K562 (cell line): ENCODE data around the gene ZFP62. TPM values are rescaled to one million over a fixed set of nuclear protein-coding genes. Genes with fewer than 3 reads are reported as not detected.

Experiments used
- CEBPB ChIP-seq: fragments of 450-650 bp; IDR thresholded peaks from 2 replicates; pipeline ENCODE4 v1.6.1; 2016; ENCODE audit warnings: missing genetic modification characterization, missing compliant biosample characterization
- ETS2 ChIP-seq: IDR thresholded peaks from 2 replicates; pipeline ENCODE4 v1.6.1; 2016; ENCODE audit warnings: borderline replicate concordance, missing genetic modification characterization, mild to moderate bottlenecking, moderate library complexity, missing compliant biosample characterization; ENCODE audit not compliant: poor library complexity, severe bottlenecking
- L3MBTL2 ChIP-seq: fragments of 450-650 bp; IDR thresholded peaks from 2 replicates; pipeline ENCODE4 v1.6.1; 2016; ENCODE audit warnings: mild to moderate bottlenecking, moderate library complexity
- LCOR ChIP-seq: sonication (generic); formaldehyde crosslinking; IDR thresholded peaks from 2 replicates; pipeline ENCODE4 v1.8.0; 2022; ENCODE audit warnings: mild to moderate bottlenecking, missing genetic modification reagents
- MAZ ChIP-seq, 2 experiments: fragments of 450-650 bp in 1 of 2; sonication (generic) in 1 of 2; formaldehyde crosslinking; IDR thresholded peaks in 1 of 2; conservative IDR thresholded peaks in 1 of 2; 2 replicates each; pipeline versions ENCODE4 v1.4.0 to v1.5.0; 2020; ENCODE audit warnings: mild to moderate bottlenecking in 1 of 2, missing genetic modification reagents in 1 of 2
- OTX1 ChIP-seq: fragments of 450-650 bp; formaldehyde crosslinking; IDR thresholded peaks from 2 replicates; pipeline ENCODE4 v1.4.0; 2022; ENCODE audit warnings: mild to moderate bottlenecking
- STAT5B ChIP-seq: fragments of 250-450 bp; sonication (Bioruptor Pico); IDR thresholded peaks from 2 replicates; pipeline ENCODE4 v1.8.0; 2021; ENCODE audit warnings: mild to moderate bottlenecking, inconsistent platforms
- ZNF12 ChIP-seq: sonication (generic); formaldehyde crosslinking; IDR thresholded peaks from 2 replicates; pipeline ENCODE4 v1.4.0; 2020; ENCODE audit warnings: mild to moderate bottlenecking, missing genetic modification reagents
- ZNF212 ChIP-seq: fragments of 450-650 bp; formaldehyde crosslinking; IDR thresholded peaks from 2 replicates; pipeline ENCODE4 v1.4.0; 2020; ENCODE audit warnings: mild to moderate bottlenecking
- polyA plus RNA-seq, 8 experiments: library from polyadenylated mRNA; depleted of rRNA in 4 of 8; stranded (reverse) in 5 of 8; unstranded in 3 of 8; fragments of >200 nt; fragmentation: Nextera tagmentation in 2 of 8; fragmentation: Illumina TruSeq in 1 of 8; extraction: Ambion mirVana in 2 of 8; extraction: Trizol in 1 of 8; gene quantifications; 2 replicates each; pipeline versions ENCODE4 v1.2.1 to v1.2.3, GENCODE V29; 2011 to 2014; ENCODE audit warnings: inconsistent platforms in 1 of 8, missing spikeins in 1 of 8
- total RNA-seq, 7 experiments: library from RNA; depleted of rRNA in 6 of 7; stranded (reverse); fragments of >200 nt in 6 of 7; fragmentation: Illumina TruSeq in 2 of 7; extraction: Trizol in 2 of 7; gene quantifications; 2 replicates each; pipeline versions ENCODE4 v1.2.1 to v1.2.3, GENCODE V29; 2011 to 2021; ENCODE audit warnings: low replicate concordance in 1 of 7
- TF ChIP-seq, protein P1 (sequence below): fragments of 450-650 bp; formaldehyde crosslinking; IDR thresholded peaks from 2 replicates; pipeline ENCODE4 v1.4.0; 2020; ENCODE audit warnings: mild to moderate bottlenecking
- TF ChIP-seq, protein P2 (sequence below), 2 experiments: IDR thresholded peaks in 1 of 2; conservative IDR thresholded peaks in 1 of 2; 2 replicates each; pipeline ENCODE4 v1.6.1; 2016; ENCODE audit warnings: low read depth in 2 of 2, mild to moderate bottlenecking in 1 of 2, missing compliant biosample characterization in 1 of 2, missing genetic modification characterization in 1 of 2, moderate library complexity in 1 of 2
- TF ChIP-seq, protein P3 (sequence below): fragments of 450-650 bp; IDR thresholded peaks from 2 replicates; pipeline ENCODE4 v1.6.1; 2017; ENCODE audit warnings: antibody characterized with exemption
- TF ChIP-seq, protein P4 (sequence below): fragments of 250-450 bp; sonication (Bioruptor Pico); IDR thresholded peaks from 2 replicates; pipeline ENCODE4 v1.4.0; 2020; ENCODE audit warnings: mild to moderate bottlenecking, moderate library complexity
- TF ChIP-seq, protein P5 (sequence below): fragments of 200-800 bp; sonication (Bioruptor generic); IDR thresholded peaks from 2 replicates; pipeline ENCODE4 v1.6.1; 2017; ENCODE audit warnings: missing genetic modification characterization, missing compliant biosample characterization

ZFP62 gene
- total and polyA plus RNA-seq, 9 of the 15 experiments (the other 6 are each of a cell fraction or from before 2014, with no cell fraction given): 12.2 to 37.5 (median 25.0) TPM

DNA sequence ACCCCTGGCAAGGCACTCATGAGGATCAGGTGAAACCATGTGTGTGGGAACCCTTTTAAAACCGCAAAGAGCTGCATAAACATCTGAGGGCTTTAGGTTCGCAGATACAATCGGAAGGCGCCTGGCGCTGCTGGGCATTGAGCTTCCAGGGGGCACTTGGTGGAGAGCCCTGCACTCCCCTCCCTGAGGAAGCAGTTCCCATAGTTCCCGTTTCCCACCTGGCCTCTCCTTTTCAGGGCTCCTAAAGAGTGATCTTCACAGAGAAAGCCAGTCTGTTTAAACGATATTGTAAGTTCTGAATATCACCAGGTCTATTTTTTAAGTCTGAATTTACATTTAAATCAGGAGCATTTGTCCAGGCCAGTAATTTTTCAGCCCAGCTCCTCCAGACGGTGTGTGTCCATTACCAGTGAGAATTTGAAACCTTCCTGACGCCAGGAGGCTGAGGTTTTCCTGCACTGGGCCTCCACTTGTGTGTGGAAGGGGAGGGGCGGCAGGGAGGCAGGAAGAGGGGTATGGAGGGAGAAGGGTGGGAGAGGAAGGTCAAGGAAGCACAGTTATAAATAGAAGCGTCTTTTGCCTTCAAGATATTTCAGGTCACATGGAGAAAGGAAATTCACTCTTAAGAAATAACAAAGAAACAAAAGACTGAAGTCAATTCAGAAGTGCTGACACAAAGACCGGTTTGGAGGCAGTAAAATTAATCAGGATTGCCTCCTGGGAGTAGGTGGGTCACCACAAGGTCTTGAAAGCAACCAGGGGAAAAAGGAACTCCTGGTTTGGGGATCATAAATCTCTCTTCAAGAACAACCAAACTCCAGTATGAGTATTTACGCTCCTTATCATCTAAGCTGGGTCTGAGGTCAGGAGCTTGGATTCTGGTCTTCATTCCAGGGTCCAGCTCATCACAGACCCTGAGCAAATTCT, 44.2 kb downstream of the ZFP62 start (continued):
- TF ChIP-seq, protein P1, sequence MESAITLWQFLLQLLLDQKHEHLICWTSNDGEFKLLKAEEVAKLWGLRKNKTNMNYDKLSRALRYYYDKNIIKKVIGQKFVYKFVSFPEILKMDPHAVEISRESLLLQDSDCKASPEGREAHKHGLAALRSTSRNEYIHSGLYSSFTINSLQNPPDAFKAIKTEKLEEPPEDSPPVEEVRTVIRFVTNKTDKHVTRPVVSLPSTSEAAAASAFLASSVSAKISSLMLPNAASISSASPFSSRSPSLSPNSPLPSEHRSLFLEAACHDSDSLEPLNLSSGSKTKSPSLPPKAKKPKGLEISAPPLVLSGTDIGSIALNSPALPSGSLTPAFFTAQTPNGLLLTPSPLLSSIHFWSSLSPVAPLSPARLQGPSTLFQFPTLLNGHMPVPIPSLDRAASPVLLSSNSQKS (CRISPR knock-in tag): no peak
- TF ChIP-seq MAZ (CRISPR knock-in tag; conservative IDR thresholded peaks at IDR 0.05 in 1 of 2, IDR thresholded peaks at IDR 0.05 in 1 of 2): 0 out of 4 replicates have a peak, but pooled peaks of 1 of the 2 experiments have one; percentile 10
- TF ChIP-seq STAT5B (CRISPR knock-in tag): no peak
- no peak for TF ChIP-seq ETS2 (tag)
- TF ChIP-seq, protein P2, sequence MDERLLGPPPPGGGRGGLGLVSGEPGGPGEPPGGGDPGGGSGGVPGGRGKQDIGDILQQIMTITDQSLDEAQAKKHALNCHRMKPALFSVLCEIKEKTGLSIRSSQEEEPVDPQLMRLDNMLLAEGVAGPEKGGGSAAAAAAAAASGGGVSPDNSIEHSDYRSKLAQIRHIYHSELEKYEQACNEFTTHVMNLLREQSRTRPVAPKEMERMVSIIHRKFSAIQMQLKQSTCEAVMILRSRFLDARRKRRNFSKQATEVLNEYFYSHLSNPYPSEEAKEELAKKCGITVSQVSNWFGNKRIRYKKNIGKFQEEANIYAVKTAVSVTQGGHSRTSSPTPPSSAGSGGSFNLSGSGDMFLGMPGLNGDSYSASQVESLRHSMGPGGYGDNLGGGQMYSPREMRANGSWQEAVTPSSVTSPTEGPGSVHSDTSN (CRISPR knock-in tag; IDR thresholded peaks at IDR 0.05; ENCODE audit: low read depth): no peak
- TF ChIP-seq, protein P2 (tag; conservative IDR thresholded peaks at IDR 0.05; ENCODE audit: low read depth): peak; percentile 78
- TF ChIP-seq, protein P3, sequence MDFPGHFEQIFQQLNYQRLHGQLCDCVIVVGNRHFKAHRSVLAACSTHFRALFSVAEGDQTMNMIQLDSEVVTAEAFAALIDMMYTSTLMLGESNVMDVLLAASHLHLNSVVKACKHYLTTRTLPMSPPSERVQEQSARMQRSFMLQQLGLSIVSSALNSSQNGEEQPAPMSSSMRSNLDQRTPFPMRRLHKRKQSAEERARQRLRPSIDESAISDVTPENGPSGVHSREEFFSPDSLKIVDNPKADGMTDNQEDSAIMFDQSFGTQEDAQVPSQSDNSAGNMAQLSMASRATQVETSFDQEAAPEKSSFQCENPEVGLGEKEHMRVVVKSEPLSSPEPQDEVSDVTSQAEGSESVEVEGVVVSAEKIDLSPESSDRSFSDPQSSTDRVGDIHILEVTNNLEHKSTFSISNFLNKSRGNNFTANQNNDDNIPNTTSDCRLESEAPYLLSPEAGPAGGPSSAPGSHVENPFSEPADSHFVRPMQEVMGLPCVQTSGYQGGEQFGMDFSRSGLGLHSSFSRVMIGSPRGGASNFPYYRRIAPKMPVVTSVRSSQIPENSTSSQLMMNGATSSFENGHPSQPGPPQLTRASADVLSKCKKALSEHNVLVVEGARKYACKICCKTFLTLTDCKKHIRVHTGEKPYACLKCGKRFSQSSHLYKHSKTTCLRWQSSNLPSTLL: no peak
- TF ChIP-seq L3MBTL2: peak; percentile 50
- TF ChIP-seq, protein P4, sequence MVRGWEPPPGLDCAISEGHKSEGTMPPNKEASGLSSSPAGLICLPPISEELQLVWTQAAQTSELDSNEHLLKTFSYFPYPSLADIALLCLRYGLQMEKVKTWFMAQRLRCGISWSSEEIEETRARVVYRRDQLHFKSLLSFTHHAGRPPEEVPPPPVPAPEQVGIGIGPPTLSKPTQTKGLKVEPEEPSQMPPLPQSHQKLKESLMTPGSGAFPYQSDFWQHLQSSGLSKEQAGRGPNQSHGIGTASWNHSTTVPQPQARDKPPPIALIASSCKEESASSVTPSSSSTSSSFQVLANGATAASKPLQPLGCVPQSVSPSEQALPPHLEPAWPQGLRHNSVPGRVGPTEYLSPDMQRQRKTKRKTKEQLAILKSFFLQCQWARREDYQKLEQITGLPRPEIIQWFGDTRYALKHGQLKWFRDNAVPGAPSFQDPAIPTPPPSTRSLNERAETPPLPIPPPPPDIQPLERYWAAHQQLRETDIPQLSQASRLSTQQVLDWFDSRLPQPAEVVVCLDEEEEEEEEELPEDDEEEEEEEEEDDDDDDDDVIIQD (CRISPR knock-in tag): no peak
- TF ChIP-seq ZNF12 (CRISPR knock-in tag): no peak
- no peak for TF ChIP-seq ZNF212 (CRISPR knock-in tag)
- 0 out of 2 replicates have a peak, but pooled peaks have one; percentile 64 for TF ChIP-seq OTX1 (CRISPR knock-in tag)
- TF ChIP-seq LCOR (CRISPR knock-in tag): peak; percentile 28; the same call in 1 of the 2 replicates
- TF ChIP-seq, protein P5, sequence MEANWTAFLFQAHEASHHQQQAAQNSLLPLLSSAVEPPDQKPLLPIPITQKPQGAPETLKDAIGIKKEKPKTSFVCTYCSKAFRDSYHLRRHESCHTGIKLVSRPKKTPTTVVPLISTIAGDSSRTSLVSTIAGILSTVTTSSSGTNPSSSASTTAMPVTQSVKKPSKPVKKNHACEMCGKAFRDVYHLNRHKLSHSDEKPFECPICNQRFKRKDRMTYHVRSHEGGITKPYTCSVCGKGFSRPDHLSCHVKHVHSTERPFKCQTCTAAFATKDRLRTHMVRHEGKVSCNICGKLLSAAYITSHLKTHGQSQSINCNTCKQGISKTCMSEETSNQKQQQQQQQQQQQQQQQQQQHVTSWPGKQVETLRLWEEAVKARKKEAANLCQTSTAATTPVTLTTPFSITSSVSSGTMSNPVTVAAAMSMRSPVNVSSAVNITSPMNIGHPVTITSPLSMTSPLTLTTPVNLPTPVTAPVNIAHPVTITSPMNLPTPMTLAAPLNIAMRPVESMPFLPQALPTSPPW: peak; percentile 55
- TF ChIP-seq CEBPB (tag): no peak
